ENCODE results near the gene PACS2. TPM values are rescaled to one million over a fixed set of nuclear protein-coding genes. Genes with fewer than 3 reads are reported as not detected.

Gene PACS2
- total RNA-seq, 1 experiment from 2014 or later, result 72.5 TPM

- Mint-ChIP-seq H3K4me3 (peak overlapping the region; percentile 88 to 94), H3K27me3 (ENCODE audit: low read depth) (peaks cover 10% of the 10 kb centered on the region), H3K27ac (peak overlapping the region; percentile 66 to 82 (median 76); a peak in 4 of 7 replicates), H3K4me1 (peaks cover 18 to 32% of the 10 kb centered on the region in 2 experiments), H3K36me3 (ENCODE audit: insufficient read depth in 1 of 3, low read depth in 3 of 3) (peaks cover 24 to 53% (median 37%) of the 10 kb centered on the region in 3 experiments), H3K9me3 (0 out of 5 replicates have a peak, but pooled peaks cover 0 to under 1% of the 10 kb centered on the region in 2 experiments)
- no peak for DNase-seq
- no peak overlapping the region for H2BK20ac ChIP-seq (ENCODE audit: low read depth, low read length, poor library complexity, severe bottlenecking)
- no peak overlapping the region for H2BK15ac ChIP-seq (ENCODE audit: low read depth, low read length)
- H3K4me1 ChIP-seq (ENCODE audit: insufficient read depth, low read length), result no peaks in the 10 kb centered on the region
- H3T11ph ChIP-seq (ENCODE audit: low read length), result no peak overlapping the region
- no peak overlapping the region for H3K14ac ChIP-seq (ENCODE audit: insufficient read depth, low read length)
- WGBS (ENCODE audit: extremely low coverage, insufficient read length, low lambda C conversion rate), result no CpG with 5 or more reads among the region's 32 CpGs
- no peak overlapping the region for H3K4ac ChIP-seq (ENCODE audit: low read depth, low read length)
- TF ChIP-seq, protein P1, sequence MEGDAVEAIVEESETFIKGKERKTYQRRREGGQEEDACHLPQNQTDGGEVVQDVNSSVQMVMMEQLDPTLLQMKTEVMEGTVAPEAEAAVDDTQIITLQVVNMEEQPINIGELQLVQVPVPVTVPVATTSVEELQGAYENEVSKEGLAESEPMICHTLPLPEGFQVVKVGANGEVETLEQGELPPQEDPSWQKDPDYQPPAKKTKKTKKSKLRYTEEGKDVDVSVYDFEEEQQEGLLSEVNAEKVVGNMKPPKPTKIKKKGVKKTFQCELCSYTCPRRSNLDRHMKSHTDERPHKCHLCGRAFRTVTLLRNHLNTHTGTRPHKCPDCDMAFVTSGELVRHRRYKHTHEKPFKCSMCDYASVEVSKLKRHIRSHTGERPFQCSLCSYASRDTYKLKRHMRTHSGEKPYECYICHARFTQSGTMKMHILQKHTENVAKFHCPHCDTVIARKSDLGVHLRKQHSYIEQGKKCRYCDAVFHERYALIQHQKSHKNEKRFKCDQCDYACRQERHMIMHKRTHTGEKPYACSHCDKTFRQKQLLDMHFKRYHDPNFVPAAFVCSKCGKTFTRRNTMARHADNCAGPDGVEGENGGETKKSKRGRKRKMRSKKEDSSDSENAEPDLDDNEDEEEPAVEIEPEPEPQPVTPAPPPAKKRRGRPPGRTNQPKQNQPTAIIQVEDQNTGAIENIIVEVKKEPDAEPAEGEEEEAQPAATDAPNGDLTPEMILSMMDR (conservative IDR thresholded peaks at IDR 0.05), result no peak
- H3K23me2 ChIP-seq (ENCODE audit: insufficient read length, low read depth, low read length, poor library complexity, severe bottlenecking), result peaks cover 20% of the 10 kb centered on the region
- no peak overlapping the region for H4K5ac ChIP-seq (ENCODE audit: insufficient read length, low read depth, low read length)
- no peak overlapping the region for H3K56ac ChIP-seq (ENCODE audit: insufficient read length, low read depth, low read length)
- H3K23ac ChIP-seq (ENCODE audit: insufficient read length, low read depth, low read length), result no peak overlapping the region
- H4K8ac ChIP-seq (replicated peaks; ENCODE audit: insufficient read length, low read depth, low read length), result no peak overlapping the region
- H3K4me2 ChIP-seq (ENCODE audit: insufficient read depth, insufficient read length, low read length), result no peak overlapping the region
- no peak overlapping the region for H2BK12ac ChIP-seq (ENCODE audit: insufficient read length, low read depth, low read length)
- no peak overlapping the region for H2AFZ ChIP-seq (ENCODE audit: low read length)
- peaks cover 49% of the 10 kb centered on the region; the same call in 1 of the 2 replicates for H3K79me2 ChIP-seq (ENCODE audit: insufficient read depth, low read length)
- H3K9ac ChIP-seq (ENCODE audit: extremely low read depth, insufficient read length, low read length), result no peak overlapping the region
- H4K91ac ChIP-seq (ENCODE audit: insufficient read length, low read depth, low read length), result no peak overlapping the region
- H2AK5ac ChIP-seq (ENCODE audit: insufficient read length, low read length), result no peak overlapping the region
- no peaks in the 10 kb centered on the region for H4K20me1 ChIP-seq (ENCODE audit: control insufficient read depth, insufficient read depth, insufficient read length)
- H2BK5ac ChIP-seq (ENCODE audit: insufficient read length, low read length), result no peak overlapping the region
- no peak overlapping the region for H3K18ac ChIP-seq (ENCODE audit: insufficient read length, low read depth, low read length)
- H3K27ac ChIP-seq (ENCODE audit: insufficient read length, low read depth, low read length), result no peak overlapping the region
- H2BK120ac ChIP-seq (ENCODE audit: low read depth, low read length, poor library complexity, severe bottlenecking), result no peak overlapping the region
- no peaks in the 10 kb centered on the region for H3K27me3 ChIP-seq (ENCODE audit: insufficient read depth, low read length)
- peaks cover 18% of the 10 kb centered on the region for H3K79me1 ChIP-seq (ENCODE audit: insufficient read depth, low read depth, low read length, poor library complexity, severe bottlenecking)
- H3K9me3 ChIP-seq (ENCODE audit: control insufficient read depth, low read depth, low read length), result no peaks in the 10 kb centered on the region
Observed at GRCh38 chr14:105421723-105422615, 107.4 kb downstream of the PACS2 start.
